ENCODE data around the gene C5orf63.

- TF ChIP-seq EZH2phosphoT487 (IDR thresholded peaks at IDR 0.05; ENCODE audit: borderline replicate concordance, low read length), result no peak
- no peak for TF ChIP-seq CTCF (IDR thresholded peaks at IDR 0.05; ENCODE audit: low read depth, low read length, poor library complexity, severe bottlenecking)
Measured at GRCh38 chr5:127022846-127023245, 50.5 kb downstream of the C5orf63 start.
